ENCODE data around the gene ETV3. TPM values are rescaled to one million over a fixed set of nuclear protein-coding genes. Genes with fewer than 3 reads are reported as not detected.

Gene ETV3
- polyA plus RNA-seq, 1 experiment, result 10.0 TPM

DNA sequence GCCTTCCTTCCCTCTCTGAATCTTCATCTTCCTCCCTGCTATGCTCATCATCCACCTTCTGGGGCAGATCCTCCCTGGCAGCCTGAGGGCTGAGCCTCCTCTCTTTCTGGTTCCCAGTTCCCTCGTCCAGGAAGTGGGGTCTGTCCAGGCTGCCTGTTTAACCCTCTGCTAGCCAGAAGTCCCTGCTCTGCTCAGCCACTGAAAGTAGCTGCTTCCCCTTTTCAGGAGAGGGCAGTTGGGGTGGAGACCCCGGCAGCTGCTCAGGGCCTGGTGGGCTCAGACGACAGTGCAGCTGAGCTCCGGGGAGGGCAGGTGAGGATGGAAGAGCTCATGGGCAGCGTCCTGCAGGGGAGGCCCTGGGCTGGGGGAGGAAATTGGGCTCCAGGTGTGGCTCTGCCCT lies 43.1 kb upstream of the ETV3 start:
- H3K27ac ChIP-seq (ENCODE audit: low read depth, low read length), result no peak overlapping the region
- no peak for TF ChIP-seq CTCF (IDR thresholded peaks at IDR 0.05; ENCODE audit: low read depth, low read length)
- DNase-seq (ENCODE audit: low read depth, low spot score), result no peak
- peaks cover 21% of the 10 kb centered on the region for H3K27me3 ChIP-seq (ENCODE audit: control insufficient read depth, insufficient read depth, low read length)
- ChIA-PET CTCF (no interaction called here), POLR2A (no interaction called here)
- no peak overlapping the region for H3K4me3 ChIP-seq (ENCODE audit: low read depth, low read length)
- no peaks in the 10 kb centered on the region for H3K9me3 ChIP-seq (ENCODE audit: control insufficient read depth, insufficient read depth, low read length)

DNA sequence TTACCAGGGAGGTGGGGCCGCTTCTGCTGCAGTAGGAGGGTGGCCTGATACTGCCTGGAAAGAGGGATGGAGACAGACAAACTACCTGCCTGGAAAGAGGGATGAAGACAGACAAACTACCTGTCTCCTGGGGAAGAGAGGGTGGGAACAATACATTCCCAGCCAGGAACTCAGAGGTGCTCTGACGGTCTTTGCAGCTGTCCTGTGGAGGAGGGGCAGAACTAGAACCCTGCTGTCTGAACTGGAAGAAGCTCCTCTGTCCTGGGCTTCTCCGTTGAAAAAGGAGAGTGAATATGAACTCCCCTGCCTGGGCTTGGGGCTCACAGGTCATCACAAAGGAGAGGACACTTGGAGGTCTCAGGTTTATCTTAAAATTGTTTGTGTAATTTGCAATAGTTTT lies 40.3 kb upstream of the ETV3 start:
- Histone ChIP-seq H3K9me3 (ENCODE audit: control insufficient read depth, insufficient read depth, low read length) (no peaks in the 10 kb centered on the region), H3K4me3 (ENCODE audit: low read depth, low read length) (no peak overlapping the region), H3K27me3 (ENCODE audit: control insufficient read depth, insufficient read depth, low read length) (peaks cover 22% of the 10 kb centered on the region), H3K27ac (ENCODE audit: low read depth, low read length) (no peak overlapping the region)
- POLR2A ChIA-PET, result no interaction called here
- no peak for DNase-seq (ENCODE audit: low read depth, low spot score)
- TF ChIP-seq CTCF (IDR thresholded peaks at IDR 0.05; ENCODE audit: low read depth, low read length), result no peak
- CTCF ChIA-PET, result interaction anchor here (1.0 to 1.2 kb wide), 2 partner anchors 14 to 16 kb away, joined by 3 to 5 read pairs; no protein-coding TSS in a partner anchor

GRCh38 chr1:157177733-157178394 lies 39.7 kb upstream of the ETV3 start:
- H3K27ac ChIP-seq (ENCODE audit: low read depth, low read length), result no peak overlapping the region
- H3K9me3 ChIP-seq (ENCODE audit: control insufficient read depth, insufficient read depth, low read length), result no peaks in the 10 kb centered on the region
- H3K27me3 ChIP-seq (ENCODE audit: control insufficient read depth, insufficient read depth, low read length), result peaks cover 24% of the 10 kb centered on the region
- no peak for DNase-seq (ENCODE audit: low read depth, low spot score)
- no peak overlapping the region for H3K4me3 ChIP-seq (ENCODE audit: low read depth, low read length)
- POLR2A ChIA-PET, result no interaction called here
- TF ChIP-seq CTCF (IDR thresholded peaks at IDR 0.05; ENCODE audit: low read depth, low read length), result no peak
- CTCF ChIA-PET, result interaction anchor here (1.0 to 1.2 kb wide), 3 partner anchors 10 to 15 kb away, joined by 3 to 5 read pairs (median 3); no protein-coding TSS in a partner anchor

DNA sequence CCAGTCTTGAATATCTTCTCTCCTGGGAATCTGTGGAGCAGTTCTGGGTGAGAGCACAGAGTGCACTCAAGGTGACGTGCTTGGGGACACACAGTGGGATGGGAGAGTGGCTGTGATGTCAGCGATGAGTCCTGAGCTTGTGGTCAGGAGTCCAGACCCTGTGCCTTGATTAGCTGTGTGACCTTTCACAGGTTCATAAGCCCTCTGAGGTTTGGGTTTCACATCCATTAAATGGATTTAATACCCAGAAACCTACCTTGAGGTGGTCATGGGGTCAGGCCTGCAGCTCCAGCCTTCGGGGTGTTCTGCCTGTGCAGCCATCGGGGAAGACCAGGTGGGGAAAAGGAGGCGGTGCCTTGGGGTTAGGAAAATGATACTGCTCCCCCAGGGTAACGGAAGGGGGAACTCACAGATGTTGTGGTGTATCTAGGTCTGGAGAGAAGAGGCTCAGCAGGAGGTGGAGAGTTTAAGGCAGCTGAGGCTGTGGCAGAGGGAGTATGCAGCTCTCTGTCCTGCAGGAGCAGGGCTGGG lies 38.5 kb upstream of the ETV3 start:
- ChIA-PET CTCF (interaction anchor here (1.0 to 1.2 kb wide), 2 partner anchors 9 to 20 kb away, joined by 3 read pairs; no protein-coding TSS in a partner anchor), POLR2A (interaction anchor here (0.5 kb wide), 1 partner anchor 359 kb away, joined by 3 read pairs; no protein-coding TSS in a partner anchor)
- TF ChIP-seq CTCF (IDR thresholded peaks at IDR 0.05; ENCODE audit: low read depth, low read length), result no peak
- H3K27ac ChIP-seq (ENCODE audit: low read depth, low read length), result no peak overlapping the region
- peaks cover 19% of the 10 kb centered on the region for H3K27me3 ChIP-seq (ENCODE audit: control insufficient read depth, insufficient read depth, low read length)
- DNase-seq (ENCODE audit: low read depth, low spot score), result no peak
- no peak overlapping the region for H3K4me3 ChIP-seq (ENCODE audit: low read depth, low read length)
- no peaks in the 10 kb centered on the region for H3K9me3 ChIP-seq (ENCODE audit: control insufficient read depth, insufficient read depth, low read length)

DNA sequence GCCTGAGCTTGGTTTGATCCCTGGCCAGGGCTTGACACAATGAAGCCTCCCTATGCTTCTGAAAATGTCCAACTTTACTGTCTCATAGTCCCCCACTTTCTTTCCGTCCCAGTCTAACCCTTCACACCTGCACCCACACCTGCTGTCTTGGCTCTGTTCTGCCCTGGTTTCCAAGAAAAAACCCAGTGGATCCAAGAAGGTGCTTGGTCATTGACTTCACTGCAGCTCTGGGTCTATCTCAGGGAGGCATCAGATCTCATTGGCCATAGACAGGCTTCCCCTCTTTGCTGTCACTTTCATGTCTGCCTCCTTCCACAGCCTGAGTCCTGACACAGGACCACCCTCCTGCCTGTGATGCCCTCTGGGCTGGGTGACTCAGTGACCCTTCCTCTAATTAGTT lies 37.8 kb upstream of the ETV3 start:
- no peak overlapping the region for H3K4me3 ChIP-seq (ENCODE audit: low read depth, low read length)
- no peak for DNase-seq (ENCODE audit: low read depth, low spot score)
- CTCF ChIA-PET, result interaction anchor here (1.0 to 2.1 kb wide), 2 partner anchors 11 to 19 kb away, joined by 3 to 5 read pairs; no protein-coding TSS in a partner anchor
- H3K27me3 ChIP-seq (ENCODE audit: control insufficient read depth, insufficient read depth, low read length), result peaks cover 21% of the 10 kb centered on the region
- TF ChIP-seq CTCF (IDR thresholded peaks at IDR 0.05; ENCODE audit: low read depth, low read length), result no peak
- POLR2A ChIA-PET, result no interaction called here
- H3K27ac ChIP-seq (ENCODE audit: low read depth, low read length), result no peak overlapping the region
- H3K9me3 ChIP-seq (ENCODE audit: control insufficient read depth, insufficient read depth, low read length), result no peaks in the 10 kb centered on the region; the same call in 1 of the 2 replicates
